ENCODE results near the gene TTC28. TPM values are rescaled to one million over a fixed set of nuclear protein-coding genes. Genes with fewer than 3 reads are reported as not detected.
"Not testable (repeated sequence)": the region's sequence is repeated elsewhere in the genome, so short reads cannot be mapped to it uniquely, and the experiment has no call there.

The TTC28 gene
- total RNA-seq, 1 donor from 2014 or later: 16.4 TPM

DNA sequence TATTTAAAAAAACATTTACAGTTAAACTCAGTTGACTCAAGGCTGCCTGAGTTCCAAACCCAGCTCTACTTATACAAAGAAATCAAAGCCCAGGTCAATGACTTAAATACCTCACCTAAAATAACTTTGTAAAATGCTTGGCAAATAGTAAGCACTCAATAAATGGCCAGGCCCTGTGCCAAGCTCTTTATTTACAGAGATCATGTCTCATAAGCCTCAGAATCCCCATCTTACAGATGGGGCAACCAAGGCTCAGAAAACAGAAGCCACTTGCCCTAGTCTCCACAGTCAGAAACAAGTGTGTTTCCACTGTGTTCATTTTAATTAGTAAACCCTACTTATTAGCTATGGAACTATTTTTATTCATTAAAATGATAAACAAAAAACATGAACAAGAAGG, 30.5 kb upstream of the TTC28 start:
- no peak for DNase-seq
- peak overlapping the region; percentile 57 for H3K27ac ChIP-seq (replicated peaks)
- peak overlapping the region; percentile 12 for H3K4me3 ChIP-seq
- intact Hi-C loops (cut with micrococcal nuclease): no loop called here
- peaks cover 22% of the 10 kb centered on the region for H3K4me1 ChIP-seq
- no peaks in the 10 kb centered on the region for H3K9me3 ChIP-seq (replicated peaks)
- no peaks in the 10 kb centered on the region for H3K36me3 ChIP-seq
- no peaks in the 10 kb centered on the region for H3K27me3 ChIP-seq (ENCODE audit: low read depth)
- TF ChIP-seq, protein P1, sequence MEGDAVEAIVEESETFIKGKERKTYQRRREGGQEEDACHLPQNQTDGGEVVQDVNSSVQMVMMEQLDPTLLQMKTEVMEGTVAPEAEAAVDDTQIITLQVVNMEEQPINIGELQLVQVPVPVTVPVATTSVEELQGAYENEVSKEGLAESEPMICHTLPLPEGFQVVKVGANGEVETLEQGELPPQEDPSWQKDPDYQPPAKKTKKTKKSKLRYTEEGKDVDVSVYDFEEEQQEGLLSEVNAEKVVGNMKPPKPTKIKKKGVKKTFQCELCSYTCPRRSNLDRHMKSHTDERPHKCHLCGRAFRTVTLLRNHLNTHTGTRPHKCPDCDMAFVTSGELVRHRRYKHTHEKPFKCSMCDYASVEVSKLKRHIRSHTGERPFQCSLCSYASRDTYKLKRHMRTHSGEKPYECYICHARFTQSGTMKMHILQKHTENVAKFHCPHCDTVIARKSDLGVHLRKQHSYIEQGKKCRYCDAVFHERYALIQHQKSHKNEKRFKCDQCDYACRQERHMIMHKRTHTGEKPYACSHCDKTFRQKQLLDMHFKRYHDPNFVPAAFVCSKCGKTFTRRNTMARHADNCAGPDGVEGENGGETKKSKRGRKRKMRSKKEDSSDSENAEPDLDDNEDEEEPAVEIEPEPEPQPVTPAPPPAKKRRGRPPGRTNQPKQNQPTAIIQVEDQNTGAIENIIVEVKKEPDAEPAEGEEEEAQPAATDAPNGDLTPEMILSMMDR (IDR thresholded peaks at IDR 0.05; ENCODE audit: borderline replicate concordance): no peak

DNA sequence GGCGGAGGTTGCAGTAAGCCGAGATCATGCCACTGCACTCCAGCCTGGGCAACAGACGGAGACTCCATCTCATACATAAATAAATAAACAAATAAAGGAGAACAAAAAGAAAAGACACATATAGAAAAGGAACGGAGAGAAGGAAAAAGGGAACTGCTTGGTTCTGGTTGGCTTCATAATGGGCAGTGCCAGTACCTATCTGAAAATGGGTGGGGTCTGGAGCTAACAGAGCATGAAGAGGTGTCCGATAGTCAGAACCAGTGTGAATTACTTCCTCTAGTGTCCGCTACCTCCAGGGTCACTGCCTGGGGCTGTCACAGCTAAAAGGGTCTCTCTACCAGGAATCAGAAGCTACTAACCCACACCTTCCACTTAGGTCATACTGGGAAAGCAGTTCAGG, 27.2 kb upstream of the TTC28 start:
- intact Hi-C loops (cut with micrococcal nuclease): no loop called here
- no peak overlapping the region for H3K27ac ChIP-seq (replicated peaks)
- no peak for DNase-seq
- peaks cover 22% of the 10 kb centered on the region for H3K4me1 ChIP-seq
- H3K27me3 ChIP-seq (ENCODE audit: low read depth): no peaks in the 10 kb centered on the region
- TF ChIP-seq, protein P1 (IDR thresholded peaks at IDR 0.05; ENCODE audit: borderline replicate concordance): no peak
- H3K36me3 ChIP-seq: no peaks in the 10 kb centered on the region
- no peak overlapping the region for H3K4me3 ChIP-seq
- no peaks in the 10 kb centered on the region for H3K9me3 ChIP-seq (replicated peaks)

DNA sequence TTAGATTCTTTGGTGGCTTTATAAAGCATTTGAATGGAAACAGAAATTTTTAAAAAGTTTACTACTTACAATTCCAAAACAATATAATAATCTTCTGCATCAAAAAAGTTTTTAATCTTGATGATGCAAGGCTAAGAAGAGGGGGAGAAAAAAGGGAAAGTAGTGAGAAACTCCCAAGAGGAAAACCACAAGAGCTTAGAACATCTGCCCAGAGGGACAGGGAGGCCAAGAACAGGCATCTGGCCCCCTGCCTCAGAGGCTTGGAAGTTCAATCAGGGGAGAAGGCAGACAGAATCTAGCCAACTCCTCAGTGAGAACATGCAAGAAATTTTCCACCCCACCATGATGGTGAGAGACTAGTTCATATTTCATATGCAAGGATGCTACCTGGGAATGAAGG, 23.8 kb upstream of the TTC28 start:
- Histone ChIP-seq H3K4me3 (no peak overlapping the region), H3K9me3 (replicated peaks) (no peaks in the 10 kb centered on the region), H3K27me3 (ENCODE audit: low read depth) (no peaks in the 10 kb centered on the region), H3K27ac (replicated peaks) (no peak overlapping the region), H3K4me1 (no peaks in the 10 kb centered on the region), H3K36me3 (no peaks in the 10 kb centered on the region)
- TF ChIP-seq, protein P1 (IDR thresholded peaks at IDR 0.05; ENCODE audit: borderline replicate concordance): no peak
- intact Hi-C loops (cut with micrococcal nuclease): no loop called here
- no peak for DNase-seq

DNA sequence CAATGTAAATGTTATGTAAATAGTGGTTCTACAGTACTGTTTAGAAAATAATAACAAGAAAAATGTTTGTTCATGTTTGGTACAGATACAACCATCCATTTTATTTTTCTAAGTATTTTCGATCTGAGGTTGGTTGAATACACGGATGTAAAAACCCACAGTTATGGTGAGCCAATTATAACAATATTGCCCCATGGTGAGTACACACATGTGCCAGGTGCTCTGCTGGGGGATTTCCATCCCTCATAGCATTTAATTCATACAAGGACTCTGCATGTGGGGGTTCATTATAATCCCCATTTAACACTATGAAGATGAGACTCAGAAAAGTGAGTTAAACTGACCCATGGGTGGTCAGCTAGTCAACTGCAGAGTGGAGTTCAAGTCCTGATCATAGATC, 23.3 kb upstream of the TTC28 start:
- TF ChIP-seq, protein P1 (IDR thresholded peaks at IDR 0.05; ENCODE audit: borderline replicate concordance): no peak
- no peaks in the 10 kb centered on the region for H3K27me3 ChIP-seq (ENCODE audit: low read depth)
- no peak overlapping the region for H3K27ac ChIP-seq (replicated peaks)
- H3K4me1 ChIP-seq: no peaks in the 10 kb centered on the region
- no peak overlapping the region for H3K4me3 ChIP-seq
- intact Hi-C loops (cut with micrococcal nuclease): no loop called here
- no peaks in the 10 kb centered on the region for H3K9me3 ChIP-seq (replicated peaks)
- DNase-seq: no peak
- H3K36me3 ChIP-seq: no peaks in the 10 kb centered on the region

DNA sequence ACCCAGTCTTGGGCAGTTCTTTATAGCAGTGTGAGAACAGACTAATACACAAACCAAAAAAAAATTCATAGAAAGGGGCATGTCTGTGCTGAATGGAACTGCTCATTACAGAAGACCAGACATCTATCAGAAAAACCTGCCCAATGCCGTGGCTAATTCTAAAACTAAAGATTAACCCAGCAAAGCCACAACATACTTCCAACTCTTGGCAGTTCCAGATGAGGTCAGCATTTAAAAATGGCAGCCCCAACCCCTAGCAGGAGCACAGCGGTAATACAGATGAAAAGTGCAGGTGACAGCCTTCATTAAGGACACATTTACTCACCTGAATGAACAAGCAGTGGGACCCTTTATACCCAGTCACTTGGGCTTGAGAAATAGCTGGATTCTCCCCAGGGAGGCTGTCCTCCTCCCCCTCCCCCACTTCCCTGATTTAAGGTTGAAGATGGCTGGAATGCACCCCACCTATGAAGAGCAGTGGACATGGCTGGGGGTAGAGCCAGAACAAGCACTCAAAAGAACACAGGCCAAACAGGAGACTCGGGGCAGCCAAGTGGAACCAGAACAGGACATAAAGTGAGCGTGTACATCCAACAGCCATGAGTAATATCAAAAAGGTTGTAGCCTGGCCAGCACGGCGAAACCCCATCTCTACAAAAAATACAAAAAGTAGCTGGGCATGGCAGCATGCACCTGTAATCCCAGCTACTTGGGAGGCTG, 13.6 kb upstream of the TTC28 start:
- H3K9me3 ChIP-seq (replicated peaks); H3K27ac ChIP-seq (replicated peaks); H3K4me1 ChIP-seq; H3K27me3 ChIP-seq (ENCODE audit: low read depth); H3K36me3 ChIP-seq; H3K4me3 ChIP-seq; intact Hi-C loops (cut with micrococcal nuclease); DNase-seq: not testable (repeated sequence)

DNA sequence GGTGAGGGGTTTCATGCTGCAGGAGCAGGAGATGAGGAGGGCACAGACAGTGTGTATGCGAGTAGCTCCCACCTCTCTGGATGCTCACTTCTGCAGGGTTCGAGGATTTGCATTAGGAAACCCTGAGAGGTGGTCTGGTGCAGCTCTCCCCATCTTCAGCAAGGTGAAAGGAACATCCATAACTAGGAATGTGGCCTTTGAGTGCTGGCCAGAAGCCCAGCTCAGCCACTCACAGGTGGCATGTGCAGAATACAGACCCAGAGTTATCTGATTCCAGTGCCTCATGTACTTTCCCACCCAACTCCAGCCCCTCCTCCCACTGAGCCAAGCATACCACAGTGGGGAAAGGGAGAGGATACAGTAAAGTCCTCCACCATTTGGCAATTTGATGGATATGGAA, 10.2 kb upstream of the TTC28 start:
- H3K4me3 ChIP-seq; H3K4me1 ChIP-seq; H3K36me3 ChIP-seq; H3K27ac ChIP-seq (replicated peaks); DNase-seq; H3K9me3 ChIP-seq (replicated peaks); intact Hi-C loops (cut with micrococcal nuclease); H3K27me3 ChIP-seq (ENCODE audit: low read depth): not testable (repeated sequence)

DNA sequence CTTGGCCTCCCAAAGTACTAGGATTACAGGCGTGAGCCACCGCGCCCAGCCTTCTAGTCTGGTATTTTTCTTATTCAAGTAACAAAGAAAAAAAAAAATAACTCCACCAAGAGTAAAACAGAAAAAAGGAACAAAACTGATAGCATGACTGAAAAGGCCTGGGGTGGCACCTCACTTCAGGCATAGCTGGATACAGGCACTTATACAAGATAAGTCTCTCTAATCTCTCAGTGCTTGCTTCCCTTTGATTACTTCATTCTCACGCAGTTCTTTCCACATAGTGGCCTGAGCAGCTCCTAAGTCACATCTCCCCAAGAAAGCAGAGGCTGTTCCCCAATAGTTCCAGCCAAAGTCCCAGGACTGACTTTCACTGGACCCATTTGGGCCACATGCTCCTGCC, 3.3 kb upstream of the TTC28 start:
- H3K36me3 ChIP-seq; H3K9me3 ChIP-seq (replicated peaks); H3K4me3 ChIP-seq; H3K27me3 ChIP-seq (ENCODE audit: low read depth); H3K27ac ChIP-seq (replicated peaks); intact Hi-C loops (cut with micrococcal nuclease); DNase-seq: not testable (repeated sequence)
- H3K4me1 ChIP-seq: peaks cover 21% of the 10 kb centered on the region

DNA sequence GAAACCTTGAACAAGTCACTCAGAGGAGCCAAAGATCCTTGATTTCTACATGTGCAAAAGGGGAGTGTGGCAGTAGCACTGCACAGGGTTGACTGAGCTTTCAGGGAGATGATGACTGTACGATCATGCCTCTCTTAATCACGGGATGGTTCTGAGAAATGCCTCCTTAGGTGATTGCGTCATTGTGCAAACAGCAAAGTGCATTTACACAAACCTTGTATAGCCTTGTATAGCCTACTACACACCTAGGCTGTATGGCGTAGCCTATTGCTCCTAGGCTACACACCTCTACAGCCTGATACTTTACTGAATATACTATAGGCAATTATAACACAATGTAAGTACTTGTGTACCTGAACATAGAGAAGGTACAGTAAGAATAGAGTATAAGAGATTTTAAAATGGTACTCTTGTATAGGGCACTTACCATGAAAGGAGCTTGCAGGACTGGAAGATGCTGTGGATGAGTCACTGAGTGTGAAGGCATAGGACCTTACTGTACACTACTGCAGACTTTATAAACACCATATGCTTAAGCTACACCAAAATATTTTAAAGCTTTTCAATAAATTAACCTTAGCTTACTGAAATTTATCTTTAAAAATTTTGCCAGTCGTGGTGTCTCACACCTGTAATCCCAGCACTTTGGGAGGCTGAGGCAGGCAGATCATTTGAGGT, 1.3 kb upstream of the TTC28 start:
- H3K36me3 ChIP-seq; H3K9me3 ChIP-seq (replicated peaks); H3K4me3 ChIP-seq; intact Hi-C loops (cut with micrococcal nuclease); H3K27me3 ChIP-seq (ENCODE audit: low read depth); DNase-seq; H3K27ac ChIP-seq (replicated peaks): not testable (repeated sequence)
- peaks cover 21% of the 10 kb centered on the region for H3K4me1 ChIP-seq

DNA sequence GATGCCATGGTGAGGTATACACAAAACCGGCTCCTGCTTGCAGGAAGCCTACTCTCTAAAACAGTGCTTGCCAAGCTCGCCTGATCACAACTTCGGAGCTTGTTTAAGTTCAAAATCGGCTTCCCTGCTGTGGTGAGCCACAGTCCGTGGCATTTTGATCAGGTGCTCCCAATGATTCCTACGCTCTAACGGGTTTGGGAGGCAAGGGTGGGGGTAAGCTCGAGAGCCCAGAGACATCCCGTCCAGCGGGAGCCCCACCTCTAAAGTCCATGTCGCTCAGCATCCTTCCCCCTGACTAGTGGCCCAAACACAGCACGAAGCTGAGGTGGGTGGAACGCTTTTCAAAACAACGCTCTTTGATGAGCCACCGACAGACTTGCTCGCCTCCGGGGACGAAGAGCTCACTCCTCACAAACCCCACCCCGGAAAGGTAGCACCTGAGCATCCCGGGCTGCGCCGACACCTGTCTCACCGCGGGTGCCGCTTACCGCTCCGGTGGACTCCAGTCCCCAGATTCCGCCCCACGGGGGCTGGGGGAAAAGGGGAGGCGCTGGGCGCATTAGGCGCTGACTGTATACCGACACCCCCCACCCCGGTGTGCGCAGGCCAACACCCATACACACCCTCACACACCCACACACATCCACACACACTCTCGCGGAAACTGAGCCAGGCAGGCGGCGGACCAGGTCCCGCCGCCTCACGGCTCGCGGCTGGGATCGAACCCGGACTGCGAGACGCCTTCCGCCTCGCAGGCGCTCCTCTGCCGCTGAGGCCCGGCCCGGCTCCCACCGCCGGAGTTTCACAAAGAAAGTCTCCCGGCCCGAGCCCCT, 646 bp downstream of the TTC28 start:
- Histone ChIP-seq H3K27ac (replicated peaks) (peak overlapping the region; percentile 79), H3K4me3 (peak overlapping the region; percentile 93), H3K4me1 (peaks cover 21% of the 10 kb centered on the region)
- intact Hi-C loops (cut with micrococcal nuclease); H3K9me3 ChIP-seq (replicated peaks); DNase-seq; H3K36me3 ChIP-seq; H3K27me3 ChIP-seq (ENCODE audit: low read depth): not testable (repeated sequence)

Data from left ventricle myocardium inferior (tissue), 1 donor.